ENCODE results near the gene ARL5A.
"Not testable (repeated sequence)": the region's sequence is repeated elsewhere in the genome, so short reads cannot be mapped to it uniquely, and the experiment has no call there.

Gene ARL5A

DNA sequence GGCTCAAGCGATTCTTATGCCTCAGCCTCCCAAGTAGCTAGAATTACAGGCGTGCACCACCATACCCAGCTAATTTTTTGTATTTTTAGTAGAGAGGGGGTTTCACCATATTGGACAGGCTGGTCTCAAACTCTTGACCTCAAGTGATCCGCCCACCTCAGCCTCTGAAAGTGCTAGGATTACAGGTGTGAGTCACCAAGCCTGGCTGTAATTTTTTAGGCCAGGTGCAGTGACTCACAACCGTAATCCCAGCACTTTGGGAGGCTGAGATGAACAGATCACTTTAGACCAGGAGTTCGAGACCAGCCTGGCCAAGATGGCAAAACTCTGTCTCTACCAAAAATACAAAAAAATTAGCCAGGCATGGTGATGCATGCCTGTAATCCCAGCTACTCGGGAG lies 33.8 kb downstream of the ARL5A start:
- DNase-seq, result not testable (repeated sequence)

DNA sequence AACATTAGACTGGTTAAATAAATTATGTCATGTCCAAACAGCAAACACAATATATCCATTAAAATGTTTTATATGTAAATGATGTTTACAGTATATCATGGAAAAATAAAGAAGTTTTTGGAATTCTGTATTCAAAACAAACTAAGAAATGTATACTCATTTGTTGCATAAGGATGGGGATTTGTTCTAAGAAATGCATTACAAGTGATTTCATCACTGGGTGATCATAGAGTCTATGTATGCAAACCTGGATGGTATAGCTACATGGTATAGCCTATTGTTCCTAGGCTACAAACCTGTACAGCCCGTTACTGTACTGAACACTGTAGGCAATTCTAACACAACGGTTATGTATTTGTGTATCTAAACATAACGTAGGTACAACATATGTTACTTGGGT lies 35.1 kb downstream of the ARL5A start:
- no peak for DNase-seq

DNA sequence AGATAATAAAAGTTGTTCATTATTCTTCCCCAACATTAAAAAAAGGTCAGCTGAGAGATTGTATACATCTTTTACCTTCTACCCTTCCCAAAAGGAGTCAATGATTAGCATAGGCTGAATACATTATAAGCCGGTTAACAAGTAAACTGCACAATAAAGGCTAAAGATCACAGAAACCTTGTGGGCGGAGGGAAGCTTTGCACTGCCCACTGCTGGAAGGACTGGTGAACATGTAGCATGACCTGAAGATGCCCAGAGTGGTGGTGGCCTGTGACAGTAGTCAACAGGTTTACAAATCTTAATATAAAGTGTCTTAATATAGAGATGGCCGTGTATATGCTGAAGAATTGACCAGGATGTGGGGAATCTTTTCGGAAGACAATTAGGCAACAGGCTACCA lies 35.6 kb downstream of the ARL5A start:
- no peak for DNase-seq

DNA sequence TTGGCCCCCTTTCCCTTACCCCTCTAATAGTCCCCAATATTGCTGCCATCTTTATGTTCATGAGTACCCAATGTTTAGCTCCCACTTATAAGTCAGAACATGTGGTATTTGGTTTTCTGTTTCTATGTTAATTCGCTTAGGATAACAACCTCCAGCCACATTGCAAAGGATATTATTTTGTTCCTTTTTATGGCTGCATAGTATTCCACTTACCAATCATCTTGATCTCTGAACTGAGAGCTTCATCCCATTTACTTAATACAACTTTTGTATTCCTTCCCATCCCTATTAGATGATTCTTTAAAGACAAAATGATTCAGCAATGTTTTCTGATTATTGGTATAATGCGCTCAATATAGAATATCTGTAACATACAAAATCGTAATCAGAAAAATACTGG lies 36.7 kb downstream of the ARL5A start:
- no peak for DNase-seq

DNA sequence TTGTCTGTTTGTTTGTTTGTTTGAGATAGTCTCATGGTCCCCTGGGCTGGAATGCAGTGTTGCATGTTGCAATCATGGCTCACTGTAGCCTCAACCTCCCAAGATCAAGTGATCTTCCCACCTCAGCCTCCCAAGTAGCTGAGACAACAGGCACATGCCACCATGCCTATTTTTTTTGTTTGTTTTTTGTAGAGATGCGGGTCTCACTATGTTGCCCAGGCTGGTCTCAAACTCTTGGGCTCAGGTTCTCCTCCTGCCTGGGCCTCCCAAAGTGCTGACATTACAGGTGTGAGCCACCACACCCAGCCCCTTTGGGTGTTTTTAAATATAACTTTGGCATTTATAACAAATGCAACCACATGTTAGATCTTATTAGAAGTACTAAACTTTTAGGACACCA lies 37.5 kb downstream of the ARL5A start:
- no peak for DNase-seq

DNA sequence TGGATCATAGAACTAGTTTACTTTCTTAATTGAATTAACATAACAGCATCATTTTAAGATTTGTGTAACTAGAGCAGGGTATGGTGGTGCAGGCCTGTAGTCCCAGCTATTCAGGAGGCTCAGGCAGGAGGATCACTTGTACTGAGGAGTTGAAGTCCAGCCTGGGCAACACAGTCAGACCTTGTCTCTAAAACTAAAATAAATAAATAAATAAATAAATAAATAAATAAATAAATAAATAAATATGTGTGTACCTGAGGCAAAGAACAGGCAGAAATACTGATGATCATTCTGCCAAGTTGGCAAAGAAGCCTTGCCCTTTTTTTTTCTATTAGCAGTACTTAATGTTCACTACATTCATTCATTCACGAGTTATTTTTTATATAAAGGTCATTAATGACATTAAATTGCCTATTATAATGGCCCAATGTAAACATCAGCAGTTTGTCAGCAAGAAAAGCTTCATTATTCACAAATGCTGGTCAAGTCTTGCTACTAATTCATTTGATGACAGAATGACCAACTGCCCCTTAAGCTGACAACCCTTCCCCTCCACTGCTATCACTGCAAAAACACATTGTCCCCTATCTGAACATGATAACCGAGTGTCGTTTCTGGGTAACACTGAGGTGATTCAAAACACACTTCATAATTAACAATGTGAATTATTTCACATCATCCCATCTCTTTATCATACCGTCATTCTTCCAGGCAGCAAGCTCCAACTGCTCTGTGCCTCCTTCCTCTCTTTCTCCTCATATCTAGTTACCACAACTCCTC lies 39.0 kb downstream of the ARL5A start:
- DNase-seq, result no peak

DNA sequence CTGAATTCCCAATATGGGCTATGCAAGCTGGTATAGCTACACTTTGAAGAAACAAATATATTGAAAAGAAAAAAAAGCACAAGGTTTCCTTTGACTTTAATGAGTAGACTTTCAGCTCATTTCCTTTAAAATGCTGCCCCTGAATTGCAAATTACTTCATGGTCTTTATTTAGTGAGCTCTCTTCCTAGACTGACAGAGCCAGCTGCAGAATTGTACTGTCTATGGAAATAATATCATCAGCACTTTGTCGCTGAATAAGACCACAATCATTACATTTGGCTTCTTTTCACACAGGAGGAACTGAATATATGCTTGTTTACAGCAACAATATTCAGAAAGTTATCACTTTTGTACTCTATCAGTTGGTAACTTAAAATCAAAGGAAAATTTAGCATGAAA lies 41.7 kb downstream of the ARL5A start:
- DNase-seq, result no peak

DNA sequence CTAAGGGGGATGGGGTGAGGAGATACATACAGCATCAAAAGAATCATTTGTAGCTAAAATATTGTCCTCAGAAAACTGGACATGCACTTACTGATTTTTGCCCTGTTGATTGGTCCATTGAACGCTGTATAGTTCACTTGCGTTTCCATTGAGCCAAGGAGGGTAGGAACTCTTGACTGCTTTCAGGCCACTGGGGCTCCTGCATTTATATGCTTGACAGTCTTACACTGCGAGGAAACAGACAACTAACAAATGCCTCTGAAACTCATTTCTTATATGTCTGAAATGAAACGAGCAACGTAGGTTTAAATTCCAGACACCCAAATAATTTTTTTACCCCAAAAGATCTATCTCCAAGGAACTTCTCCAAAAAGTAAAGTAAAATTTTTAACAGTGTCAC lies 42.1 kb downstream of the ARL5A start:
- DNase-seq, result no peak

DNA sequence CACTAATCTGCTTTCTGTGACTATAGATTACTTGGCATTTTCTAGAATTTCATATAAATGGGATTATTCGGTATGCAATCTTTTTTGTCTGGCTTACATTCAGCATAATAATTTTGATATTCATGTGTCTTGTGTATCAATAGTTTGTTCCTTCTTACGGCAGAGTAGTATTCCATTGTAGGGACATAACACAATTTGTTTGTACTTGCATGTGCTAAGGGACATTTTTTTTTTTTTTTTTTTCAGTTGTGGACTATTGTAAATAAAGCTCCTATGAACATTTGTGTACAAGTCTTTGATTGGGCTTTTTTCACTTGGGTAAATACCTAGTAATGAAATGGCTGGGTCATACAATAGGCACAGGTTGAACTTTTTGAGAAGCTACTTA lies 45.1 kb downstream of the ARL5A start:
- DNase-seq, result no peak

DNA sequence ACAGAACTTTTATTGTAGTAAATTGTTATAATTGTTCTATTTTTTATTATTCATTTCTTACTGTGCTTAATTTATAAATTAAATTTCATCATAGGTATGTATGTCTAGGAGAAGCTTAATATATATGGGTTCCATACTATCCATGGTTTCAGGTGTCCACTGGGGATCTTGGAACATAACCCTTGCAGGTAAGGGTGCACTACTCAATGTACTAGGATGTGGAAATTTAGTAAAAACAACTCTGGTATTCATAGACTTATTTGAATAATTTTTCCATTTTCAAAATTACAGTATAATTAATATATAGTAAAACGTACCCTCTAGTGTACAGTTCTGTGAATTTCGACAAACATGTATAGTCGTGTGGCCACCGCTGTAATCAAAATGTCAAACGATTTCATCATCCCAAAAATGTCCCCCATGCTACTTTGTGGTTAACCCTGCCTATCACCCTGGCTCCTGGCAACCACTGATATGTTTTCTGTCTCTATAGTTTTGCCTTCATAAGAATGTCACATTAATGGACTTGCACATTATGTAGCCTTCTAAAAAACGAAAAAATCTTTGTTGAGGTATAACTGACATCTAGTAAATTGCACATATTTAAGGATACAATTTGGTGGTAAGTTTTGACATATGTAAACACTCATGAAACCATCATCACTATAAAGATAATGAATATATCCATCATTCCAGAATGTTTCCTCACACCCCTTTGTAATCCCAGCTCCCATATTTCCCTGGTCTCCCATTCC lies 45.7 kb downstream of the ARL5A start:
- DNase-seq, result no peak

DNA sequence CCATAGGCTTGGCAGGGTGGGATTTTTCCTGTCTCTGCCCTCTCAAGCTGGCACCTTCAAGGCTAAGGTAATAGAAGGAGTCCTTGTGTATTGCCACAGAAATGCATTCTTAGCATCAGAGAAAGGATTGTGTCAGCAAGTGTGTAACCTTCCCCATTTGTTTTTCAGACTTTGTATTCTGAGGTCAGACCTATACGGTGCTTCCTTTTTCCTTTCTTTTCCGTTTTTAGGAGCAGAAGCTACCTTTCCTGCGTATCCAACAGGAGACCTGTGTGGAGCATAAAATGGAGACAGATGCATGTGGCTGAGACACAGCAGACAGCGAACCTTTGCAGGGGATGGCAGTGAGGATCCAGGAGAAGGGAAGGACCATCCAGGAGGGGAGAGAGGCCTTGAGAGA lies 46.6 kb downstream of the ARL5A start:
- no peak for DNase-seq

DNA sequence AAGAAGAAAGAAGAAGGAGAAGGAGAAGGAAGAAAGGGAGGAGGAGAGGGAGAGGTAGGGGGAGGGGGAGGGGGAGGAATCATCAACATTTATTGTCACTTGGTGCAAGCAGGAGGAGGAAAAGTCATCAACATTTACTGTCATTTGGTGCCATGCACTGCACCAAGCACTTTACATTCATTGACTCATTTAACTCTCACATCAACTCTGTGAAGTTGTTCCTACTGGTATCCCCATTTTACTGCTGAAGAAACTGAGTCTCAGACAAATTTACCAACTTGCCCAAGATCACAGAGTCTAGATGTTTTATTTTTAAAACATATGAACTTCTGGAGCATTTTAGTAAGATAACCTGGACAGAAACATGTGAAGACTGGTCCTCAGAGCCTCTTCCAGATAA lies 47.3 kb downstream of the ARL5A start:
- no peak for DNase-seq

DNA sequence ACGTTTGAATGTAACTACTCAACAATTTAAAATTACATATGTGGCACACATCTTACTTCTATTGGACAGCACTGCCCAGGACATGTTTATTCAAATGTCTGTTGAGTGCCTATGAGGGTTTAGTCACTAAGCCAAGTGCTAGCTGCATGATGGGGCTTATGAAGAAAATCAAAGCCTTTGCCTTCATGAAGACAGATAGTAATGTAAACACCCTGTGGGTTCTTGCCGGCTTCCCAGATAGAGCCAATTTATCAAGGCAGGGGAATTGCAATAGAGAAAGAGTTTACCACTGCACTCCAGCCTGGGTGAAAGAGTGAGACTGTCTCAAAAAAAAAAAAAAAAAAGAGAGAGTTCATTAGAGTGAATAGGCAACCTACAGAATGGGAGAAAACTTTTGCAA lies 50.3 kb downstream of the ARL5A start:
- no peak for DNase-seq

DNA sequence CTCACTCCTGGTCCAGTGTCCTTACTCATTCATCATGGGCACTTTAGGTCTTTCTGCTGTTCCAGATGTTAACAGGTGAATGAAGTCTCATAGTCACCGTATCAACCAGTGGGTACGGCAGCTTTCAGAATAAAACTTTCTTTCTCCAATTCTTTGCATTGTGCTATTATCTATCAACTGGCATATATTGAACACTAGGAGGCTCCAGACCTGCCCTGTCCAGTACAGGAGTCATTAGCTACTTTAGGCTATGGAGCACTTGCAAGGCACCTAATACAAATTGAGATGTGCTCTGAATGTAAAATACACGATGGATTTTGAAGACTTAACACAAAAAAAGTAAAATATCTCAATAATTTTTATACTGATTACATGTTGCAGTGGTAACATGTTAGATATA lies 50.7 kb downstream of the ARL5A start:
- DNase-seq, result no peak

DNA sequence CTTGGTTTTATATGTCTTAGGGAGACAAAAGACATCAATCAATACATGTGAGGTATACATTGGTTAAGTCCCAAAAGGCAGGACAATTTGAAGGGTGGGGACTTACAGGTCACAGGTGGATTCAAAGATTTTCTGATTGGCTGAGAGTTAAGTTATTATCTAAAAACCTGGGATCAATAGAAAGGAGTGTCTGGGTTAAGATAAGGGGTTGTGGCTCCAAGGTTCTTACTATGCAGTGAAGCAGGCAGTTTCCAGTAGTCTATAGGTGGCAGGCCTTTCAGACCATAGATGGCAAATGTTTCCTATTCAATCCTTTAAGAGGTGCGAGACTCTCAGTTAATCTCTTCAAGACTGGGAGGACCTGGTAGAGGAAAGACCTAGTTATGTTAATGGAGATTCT lies 51.9 kb downstream of the ARL5A start:
- DNase-seq, result no peak

DNA sequence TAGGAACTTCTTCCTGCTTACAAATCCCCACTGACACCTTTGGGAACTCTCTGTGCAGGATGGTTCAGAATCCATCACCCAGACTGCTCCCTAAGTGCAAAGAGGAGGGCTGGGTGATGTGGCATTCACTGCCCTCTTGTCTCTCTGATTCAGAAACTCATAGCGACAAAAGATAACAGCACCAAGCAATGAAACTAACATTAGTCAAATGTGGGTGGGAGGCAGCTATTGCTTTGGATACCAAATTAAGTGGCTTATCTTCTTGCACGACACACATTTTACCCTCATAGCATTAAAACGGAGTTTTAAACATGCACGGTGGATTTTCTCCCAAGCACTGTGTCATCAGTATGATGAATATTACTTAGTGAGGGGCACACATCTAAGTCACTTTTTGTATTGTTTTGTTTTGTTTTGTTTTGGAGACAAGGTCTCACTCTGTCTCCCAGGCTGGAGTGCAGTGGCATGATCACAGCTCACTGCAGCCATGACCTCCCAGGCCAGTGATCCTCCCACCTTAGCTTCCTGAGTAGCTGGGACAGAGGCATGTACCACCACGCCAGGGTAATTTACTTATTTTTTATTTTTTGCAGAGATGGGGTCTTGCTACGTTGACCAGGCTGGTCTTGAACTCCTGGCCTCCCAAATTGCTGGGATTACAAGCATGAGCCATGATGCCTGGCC lies 53.0 kb downstream of the ARL5A start:
- no peak for DNase-seq

DNA sequence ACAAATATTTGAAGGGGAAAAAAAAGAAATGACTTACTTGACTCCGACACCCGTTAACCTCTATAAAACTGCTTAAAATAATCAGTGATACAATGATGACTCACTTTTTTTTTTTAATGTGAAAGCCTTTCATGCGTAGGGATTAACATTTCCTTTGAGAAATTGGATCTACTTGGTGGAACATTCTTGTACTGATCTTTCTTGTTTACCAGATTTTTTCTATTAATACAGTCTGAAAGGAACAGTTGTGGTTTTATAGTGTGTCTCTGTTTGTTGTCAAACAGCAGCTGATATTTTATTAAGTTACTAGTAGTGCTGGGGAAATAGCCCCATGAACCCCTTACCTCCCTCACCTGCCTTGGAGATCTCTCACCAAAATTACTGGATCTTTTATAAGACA lies 53.7 kb downstream of the ARL5A start:
- DNase-seq, result no peak

DNA sequence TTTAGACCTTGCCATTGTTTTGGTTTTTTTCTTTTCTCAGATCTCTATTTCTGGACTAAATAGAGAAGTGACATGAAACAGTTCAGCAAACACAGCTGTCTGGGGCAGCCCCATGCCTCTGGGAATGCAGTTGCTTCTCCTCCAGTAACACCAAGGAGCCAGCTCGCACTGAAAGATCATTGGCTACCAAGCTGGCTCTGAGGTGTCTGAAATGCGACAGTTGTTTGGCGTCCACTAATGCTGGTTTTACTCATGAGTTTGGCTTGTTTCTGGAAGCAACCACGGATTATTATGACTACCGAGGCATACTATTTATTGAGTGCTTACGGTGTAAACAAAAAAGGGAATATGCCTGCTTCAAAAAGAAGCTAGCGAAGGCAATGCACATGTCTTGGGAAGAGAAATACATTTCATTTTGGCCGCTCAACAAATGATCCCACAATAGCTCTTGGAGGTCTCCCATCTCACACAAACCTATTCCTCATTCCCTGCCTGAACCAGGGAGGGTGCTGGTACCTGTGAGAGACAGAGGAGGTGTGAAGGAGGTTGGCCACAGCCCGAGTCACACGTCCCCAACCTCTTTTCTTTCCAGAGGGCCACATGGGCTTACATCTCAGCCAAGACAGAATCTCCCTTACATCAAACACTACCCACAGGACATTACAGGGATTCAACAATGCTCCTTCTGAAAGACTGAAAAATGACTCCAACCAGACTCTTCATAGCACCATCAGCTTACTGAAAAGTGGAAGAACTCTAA lies 56.4 kb downstream of the ARL5A start:
- DNase-seq, result no peak

DNA sequence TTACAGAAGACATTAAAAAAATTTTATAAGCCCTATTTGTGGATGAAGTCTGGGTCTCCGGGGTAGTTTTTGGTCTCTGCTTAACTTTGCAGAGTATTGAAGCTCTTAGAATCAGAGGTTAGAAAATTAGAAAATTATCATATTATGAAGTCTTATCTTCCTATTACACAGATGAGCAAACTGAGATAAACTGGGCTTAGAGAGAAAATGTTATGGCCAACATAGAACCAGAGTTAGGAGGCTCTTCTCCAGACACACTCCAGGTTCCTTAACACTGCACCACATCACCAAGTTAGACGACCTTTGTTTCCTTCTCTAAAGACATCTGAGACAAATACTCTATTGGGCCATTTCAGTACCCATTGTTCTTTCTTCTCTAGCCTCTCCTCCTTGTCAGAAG lies 57.2 kb downstream of the ARL5A start:
- no peak for DNase-seq

DNA sequence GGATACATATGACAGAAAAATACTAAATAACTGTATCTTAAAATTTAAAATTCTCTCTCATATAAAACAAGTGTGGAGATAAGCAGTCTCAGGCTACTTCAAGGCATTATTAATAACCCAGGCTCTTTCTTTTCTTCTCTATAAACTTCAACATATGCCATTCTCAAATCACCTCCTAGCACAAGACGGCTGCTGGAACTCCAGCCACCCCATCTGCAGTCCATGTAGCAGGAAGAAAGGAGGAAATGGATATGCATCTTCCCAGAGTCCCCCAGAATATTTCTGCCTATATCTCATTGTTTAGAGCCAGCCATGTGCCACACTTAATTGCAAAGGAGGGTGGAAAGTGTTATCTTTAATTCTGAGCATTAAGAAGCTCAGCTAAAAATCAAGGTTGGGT lies 58.6 kb downstream of the ARL5A start:
- no peak for DNase-seq

DNA sequence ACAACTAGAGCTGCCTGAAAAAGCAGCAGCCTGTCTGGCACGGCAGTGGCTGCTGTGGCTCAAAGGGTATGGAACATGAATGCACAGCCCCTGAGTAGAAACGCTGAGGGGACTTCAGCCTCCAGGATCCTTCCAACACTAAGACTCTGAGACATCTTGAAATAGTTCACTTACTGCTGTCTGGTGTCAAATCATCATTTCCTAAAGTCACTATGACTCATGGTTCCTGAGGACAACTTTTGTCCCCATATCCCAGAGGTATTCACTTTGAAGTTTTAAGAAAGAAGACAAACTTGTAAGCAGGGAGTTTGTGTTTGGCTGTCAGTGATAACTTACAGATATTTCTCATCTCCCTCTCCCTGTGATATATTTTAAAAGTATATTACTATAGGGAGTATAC lies 60.7 kb downstream of the ARL5A start:
- no peak for DNase-seq

DNA sequence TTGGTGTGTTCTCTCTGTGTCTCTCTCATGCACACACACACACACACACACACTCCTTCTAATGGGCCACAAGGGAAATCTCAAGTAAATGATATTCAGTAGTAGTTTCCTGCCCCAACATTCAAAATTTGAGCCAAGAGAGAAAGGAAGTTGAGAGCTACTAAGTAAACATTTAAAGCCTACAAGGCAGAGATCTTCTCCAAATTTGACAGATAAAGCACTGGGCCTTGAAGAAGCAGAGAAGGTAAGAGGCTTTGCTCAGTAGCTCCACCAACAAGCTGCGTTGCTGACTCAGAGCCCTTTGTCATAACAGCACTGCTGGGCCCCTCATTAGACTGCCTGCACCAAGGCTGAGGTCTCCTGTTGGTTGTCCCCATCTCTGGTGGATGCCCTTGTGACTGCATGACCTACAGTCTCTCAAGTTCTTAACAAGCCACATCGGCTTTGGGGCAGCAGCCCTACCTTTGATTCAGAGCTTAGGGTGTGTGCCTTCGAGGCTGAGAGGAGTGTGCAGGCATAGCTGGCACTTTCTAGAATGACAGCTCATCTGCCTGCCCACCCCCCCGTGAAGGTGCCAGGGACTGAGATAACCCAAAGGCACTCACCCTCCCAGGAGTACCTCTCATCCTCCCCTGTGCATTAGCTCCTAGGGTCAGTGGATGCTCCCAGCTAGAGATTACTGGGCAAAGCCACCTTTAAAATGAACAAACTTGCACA lies 61.6 kb downstream of the ARL5A start:
- peak; percentile 62 for DNase-seq
